Stimulated activated CD8-positive, alpha-beta memory T cell treated with anti-CD3 and anti-CD28 coated beads, Interleukin-2, amount 100 ng/mL, for 48 hours (primary cell): Measurements from ENCODE around the gene PDCD1.
"Not testable (repeated sequence)": the region's sequence is repeated elsewhere in the genome, so short reads cannot be mapped to it uniquely, and the experiment has no call there.

Source experiments
- DNase-seq, 2 donors: peaks; one replicate each; pipeline ENCODE4 v3.0.0-alpha.2; 2020; ENCODE audit warnings: low read depth in 2 of 2

PDCD1 gene

DNA sequence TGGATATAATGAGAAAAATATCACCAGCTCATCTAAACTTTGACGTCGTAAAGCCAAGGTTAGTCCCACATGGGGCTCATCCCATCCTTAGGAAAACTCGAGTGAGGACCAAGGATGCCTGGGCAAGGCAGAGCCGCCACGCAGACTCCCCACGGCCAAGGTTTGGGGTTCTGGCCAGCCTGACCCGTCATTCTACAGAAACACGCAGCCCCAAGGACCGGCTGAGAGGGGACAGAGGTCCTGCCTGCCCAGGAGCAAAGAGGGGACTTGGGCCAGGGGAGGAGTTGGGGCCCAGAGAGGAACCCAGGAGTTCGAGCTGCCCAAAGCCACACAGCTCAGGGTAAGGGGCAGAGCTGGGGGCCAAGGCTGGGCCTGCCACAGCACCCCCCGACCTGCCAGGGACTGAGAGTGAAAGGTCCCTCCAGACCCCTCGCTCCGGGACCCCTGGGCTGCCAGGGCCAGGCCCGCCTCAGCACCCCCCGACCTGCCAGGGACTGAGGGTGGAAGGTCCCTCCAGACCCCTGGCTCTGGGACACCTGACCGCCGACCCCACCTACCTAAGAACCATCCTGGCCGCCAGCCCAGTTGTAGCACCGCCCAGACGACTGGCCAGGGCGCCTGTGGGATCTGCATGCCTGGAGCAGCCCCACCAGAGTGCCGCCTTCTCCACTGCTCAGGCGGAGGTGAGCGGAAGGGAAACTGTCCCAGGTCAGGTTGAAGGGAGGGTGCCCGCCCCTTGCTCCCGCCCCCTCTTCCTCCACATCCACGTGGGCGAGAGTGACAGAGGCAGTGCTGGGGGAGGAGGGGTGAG lies at the start of gene PDCD1:
TSS of gene PDCD1 (minus strand) at position 689 of the 811 bp plus-strand sequence. CDS start at position 633, 56 bp downstream.
- peak; percentile 67 for DNase-seq

DNA sequence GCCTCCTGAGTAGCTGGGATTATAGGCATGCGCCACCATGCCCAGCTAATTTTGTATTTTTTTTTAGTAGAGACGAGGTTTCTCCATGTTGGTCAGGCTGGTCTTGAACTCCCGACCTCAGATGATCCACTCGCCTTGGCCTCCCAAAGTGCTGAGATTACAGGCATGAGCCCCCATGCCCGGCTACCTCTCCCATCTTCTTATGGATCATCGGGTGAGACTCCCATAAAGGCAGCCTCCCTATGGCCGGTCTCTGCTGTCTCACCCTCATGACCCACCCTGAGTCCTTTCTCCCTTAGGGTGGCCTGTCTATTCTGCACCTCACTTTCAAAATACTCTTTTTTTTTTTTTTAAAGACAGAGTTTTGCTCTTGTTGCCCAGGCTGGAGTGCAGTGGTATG lies 49.1 kb upstream of the PDCD1 start:
- DNase-seq: not testable (repeated sequence)

- no peak for DNase-seq
Measured at GRCh38 chr2:241906826-241907570, 48.3 kb upstream of the PDCD1 start.

- DNase-seq: not testable (repeated sequence)
Measured at GRCh38 chr2:241906378-241906770, 47.7 kb upstream of the PDCD1 start.

DNA sequence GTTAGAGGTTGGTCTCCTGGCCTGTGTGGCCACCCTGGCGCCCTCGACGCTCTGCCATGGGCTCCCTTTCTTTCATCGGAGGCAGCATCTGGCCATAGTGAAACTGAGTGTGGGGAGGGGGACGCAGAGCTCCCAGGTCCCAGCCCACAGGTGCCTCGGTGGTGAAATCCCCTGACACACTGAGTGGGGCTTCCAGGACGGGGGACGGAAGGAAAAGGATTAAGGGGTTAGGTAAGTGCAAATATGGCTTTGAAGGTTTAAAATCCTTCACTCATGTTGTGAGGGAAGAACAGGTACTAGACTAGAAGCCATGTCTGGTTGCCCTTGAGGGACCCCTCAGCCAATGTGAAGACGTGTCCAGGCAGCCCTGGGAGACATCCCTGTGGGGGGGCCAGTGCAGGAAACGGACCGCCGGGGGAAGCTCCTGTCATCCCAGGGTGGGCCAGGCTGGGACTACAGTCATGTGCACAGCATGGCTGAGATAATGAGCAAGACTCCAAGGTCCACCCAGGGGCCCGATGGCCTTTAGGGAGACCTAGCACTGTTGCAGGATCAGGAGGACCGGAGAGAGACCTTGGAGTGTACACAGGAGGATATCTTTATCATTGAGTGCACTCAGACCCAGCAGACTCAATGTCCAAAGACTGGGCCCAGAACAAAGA lies 47.2 kb upstream of the PDCD1 start:
- DNase-seq: no peak

- DNase-seq: no peak
Measured at GRCh38 chr2:241904791-241905710, 46.4 kb upstream of the PDCD1 start.

- no peak for DNase-seq
Measured at GRCh38 chr2:241904011-241904718, 45.5 kb upstream of the PDCD1 start.

- DNase-seq: no peak
Measured at GRCh38 chr2:241903121-241904010, 44.7 kb upstream of the PDCD1 start.

DNA sequence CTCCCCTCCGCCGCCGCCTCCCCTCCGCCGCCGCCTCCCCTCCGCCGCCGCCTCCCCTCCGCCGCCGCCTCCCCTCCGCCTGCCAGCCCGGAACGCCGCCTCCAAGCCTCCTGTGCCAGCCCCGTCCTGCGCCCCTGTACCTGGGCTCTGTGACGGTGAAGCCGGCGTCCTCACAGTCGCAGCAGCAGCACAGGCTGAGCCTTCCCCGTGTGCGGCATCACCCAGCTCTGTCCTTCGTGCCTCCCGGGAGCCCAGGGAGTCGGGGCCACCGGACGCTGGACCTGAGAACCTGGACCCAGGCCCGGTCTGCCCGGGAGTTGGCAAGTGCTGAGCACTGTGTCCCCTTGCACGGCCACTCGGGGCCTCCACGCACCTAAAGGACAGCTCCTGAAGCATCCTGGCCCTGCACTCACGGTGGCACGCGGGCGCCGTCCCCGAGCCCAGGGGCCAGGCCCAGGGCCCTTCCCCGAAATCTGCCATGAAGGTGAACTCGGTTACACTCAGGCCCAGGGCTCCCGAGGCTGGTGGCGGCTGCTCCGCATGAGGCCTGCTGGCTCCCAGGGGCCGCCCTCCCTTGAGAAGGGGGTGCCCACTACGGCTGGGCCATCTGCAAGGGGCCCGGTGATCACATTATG lies 43.8 kb upstream of the PDCD1 start:
- no peak for DNase-seq

- no peak for DNase-seq
Measured at GRCh38 chr2:241901500-241902351, 43.0 kb upstream of the PDCD1 start.

DNA sequence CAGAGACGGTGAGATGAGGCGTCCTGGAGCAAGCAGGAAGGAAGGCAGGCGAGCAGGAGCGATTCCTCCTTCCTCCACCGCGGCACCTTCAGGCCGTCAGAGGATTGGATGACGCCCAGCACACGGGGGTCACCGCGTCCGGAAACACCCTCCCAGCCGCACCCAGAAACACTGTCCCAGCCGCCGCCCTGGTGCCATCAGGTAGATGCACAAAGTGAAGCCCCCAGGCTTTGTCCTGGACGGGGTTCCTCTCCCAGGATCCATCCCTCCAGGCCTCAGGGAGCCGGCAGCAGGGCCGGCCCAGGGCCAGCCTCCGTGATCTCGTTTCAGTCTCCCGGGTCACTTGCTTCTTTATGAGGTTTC lies 42.3 kb upstream of the PDCD1 start:
- DNase-seq: no peak

- DNase-seq: no peak
Measured at GRCh38 chr2:241900251-241901017, 41.7 kb upstream of the PDCD1 start.

DNA sequence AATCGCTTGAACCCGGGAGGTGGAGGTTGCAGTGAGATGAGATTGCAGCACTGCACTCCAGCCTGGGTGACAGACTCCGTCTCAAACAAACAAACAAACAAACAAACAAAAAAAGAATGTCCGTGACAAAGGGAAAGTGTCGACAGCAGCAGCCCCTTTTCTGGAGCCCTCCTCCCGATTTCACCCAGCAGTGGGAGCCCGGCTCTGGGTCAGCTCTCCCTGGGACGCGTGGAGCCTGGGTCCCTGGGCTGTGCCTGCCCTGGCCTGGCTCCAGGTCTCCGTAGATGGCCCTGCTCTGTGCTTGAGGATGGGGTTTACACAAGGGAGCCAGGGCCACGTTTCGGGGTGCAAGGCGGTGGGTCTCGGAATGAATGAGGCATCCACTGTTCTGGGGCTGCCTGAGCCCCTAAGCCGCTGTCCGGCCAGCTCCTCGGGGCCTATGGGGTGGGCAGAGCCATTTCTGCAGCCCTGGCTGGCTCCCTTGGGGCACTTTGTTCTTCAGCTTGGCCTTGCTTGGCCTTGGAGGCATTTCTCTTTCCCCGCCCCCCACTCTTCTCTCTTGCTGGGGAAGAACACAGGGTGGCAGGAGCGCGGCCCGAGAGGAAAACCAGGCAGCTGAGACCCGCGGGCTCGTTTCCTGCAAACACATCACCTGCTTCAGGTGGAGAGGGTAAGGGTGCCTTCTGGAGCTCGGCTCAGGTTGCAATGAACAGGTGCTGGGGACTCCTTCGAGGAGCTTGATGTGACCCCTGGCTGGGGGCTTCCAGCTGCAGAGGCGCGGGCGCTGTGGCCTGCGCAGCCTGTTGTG lies 40.0 kb upstream of the PDCD1 start:
- no peak for DNase-seq

GRCh38 chr2:241897231-241897916 lies 38.7 kb upstream of the PDCD1 start:
- DNase-seq: no peak

- DNase-seq: no peak
Measured at GRCh38 chr2:241896746-241897201, 38.1 kb upstream of the PDCD1 start.
